Measurements from ENCODE around the gene KRTAP6-1.

The KRTAP6-1 gene, protein sequence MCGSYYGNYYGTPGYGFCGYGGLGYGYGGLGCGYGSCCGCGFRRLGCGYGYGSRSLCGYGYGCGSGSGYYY

DNA sequence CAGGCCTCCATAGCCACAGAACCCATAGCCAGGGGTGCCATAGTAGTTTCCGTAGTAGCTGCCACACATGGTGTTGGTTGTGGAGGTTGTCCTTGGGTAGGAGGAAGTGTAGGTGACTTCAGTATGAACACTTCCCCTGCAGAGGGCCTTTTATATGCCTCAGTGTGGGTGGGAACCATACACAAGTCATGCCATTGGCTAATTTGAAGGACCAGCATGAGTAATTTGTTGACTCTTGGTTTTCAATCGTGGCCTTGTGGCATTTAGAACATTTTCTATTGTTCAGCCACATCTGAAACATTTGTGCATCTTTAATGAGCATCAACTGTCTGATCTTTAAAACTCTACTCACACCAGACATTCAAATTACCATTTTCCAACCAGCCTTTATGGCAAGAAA lies at the start of gene KRTAP6-1:
KRTAP6-1 (minus strand) TSS at position 95 of the 400 bp plus-strand sequence; CDS start at position 69, 26 bp downstream.
- no peaks in the 10 kb centered on the region for H3K36me3 Mint-ChIP-seq
- no peaks in the 10 kb centered on the region for H3K4me1 Mint-ChIP-seq
- H3K27ac Mint-ChIP-seq, result no peak within 1 kb of the TSS
- H3K9me3 Mint-ChIP-seq, result peaks cover 3% of the 10 kb centered on the region
- ATAC-seq (no peak), DNase-seq (ENCODE audit: low spot score in 2 of 2) (no peak)
- H3K4me3 Mint-ChIP-seq, result no peak within 1 kb of the TSS

DNA sequence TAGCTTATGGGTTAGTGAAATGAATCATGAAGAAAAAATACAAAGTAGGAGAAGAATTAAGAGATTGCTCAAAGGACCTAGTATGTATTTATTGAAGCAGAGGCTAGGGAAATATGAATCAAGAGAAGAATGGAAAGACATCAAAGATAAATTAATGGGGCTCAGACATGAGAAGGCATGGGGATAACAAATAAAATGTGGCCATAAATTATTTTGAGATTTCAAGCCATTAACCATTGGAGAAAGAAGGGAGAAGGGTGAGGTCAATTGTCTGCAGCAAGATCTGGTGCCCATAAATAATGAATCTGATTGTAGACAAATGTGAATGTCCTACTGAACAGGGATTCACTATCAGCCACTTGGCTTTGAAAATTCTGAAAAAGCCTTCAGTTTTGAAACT lies 39.2 kb upstream of the KRTAP6-1 start:
- Mint-ChIP-seq H3K4me3 (no peak overlapping the region), H3K27ac (no peak overlapping the region), H3K36me3 (no peaks in the 10 kb centered on the region), H3K4me1 (no peaks in the 10 kb centered on the region), H3K9me3 (no peaks in the 10 kb centered on the region)
- ATAC-seq (no peak), DNase-seq (ENCODE audit: low spot score in 2 of 2) (no peak)

DNA sequence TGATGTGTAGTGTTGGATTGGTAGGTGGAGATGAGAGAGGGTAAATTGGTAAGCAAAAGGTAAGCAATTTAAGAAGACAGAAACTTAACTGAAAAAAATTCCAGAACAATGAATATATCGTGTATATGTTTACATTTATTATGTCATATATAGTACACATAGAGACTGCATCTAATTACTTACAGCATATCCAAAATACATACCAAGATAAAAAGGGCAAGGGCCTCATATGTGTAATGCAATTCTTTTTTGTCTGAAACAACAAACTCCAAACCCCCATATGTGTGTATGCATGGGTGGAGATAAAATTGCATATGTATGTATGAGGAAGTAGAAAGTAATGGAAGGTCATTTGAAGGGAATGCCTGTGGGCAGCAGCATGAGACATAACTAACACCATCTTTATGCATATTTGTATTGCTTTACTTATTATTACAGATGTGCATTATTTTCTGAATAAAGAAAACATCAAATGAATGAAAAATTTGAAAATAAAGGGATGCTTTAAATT lies 33.2 kb upstream of the KRTAP6-1 start:
- ATAC-seq, result no peak
- no peaks in the 10 kb centered on the region for H3K36me3 Mint-ChIP-seq
- H3K27ac Mint-ChIP-seq, result no peak overlapping the region
- H3K9me3 Mint-ChIP-seq, result peaks cover 14% of the 10 kb centered on the region
- H3K4me3 Mint-ChIP-seq, result no peak overlapping the region
- no peak for DNase-seq (ENCODE audit: low spot score in 2 of 2)
- H3K4me1 Mint-ChIP-seq, result no peaks in the 10 kb centered on the region

DNA sequence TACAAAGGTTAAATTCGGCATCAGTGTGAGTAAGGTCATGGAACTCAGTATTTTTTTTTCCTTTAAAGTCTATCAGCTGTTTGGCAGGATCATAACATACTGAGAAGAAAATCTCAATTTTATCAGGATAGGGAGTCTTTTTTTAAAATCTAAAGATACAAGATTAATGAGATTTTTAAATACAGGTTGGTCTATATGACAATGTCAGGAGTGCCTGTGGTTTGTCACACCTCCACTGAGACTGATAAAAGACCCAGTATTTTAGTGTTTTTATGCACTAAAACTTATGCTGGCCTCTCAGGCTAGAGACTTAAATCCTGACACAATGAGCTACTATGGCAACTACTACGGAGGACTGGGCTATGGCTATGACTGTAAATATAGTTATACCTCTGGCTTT lies 28.8 kb upstream of the KRTAP6-1 start, which contains the start of gene KRTAP20-3:
KRTAP20-3 (plus strand) TSS at position 301 of the 400 bp plus-strand sequence.
- no peak for ATAC-seq
- DNase-seq (ENCODE audit: low spot score in 2 of 2), result no peak
- no peaks in the 10 kb centered on the region for H3K36me3 Mint-ChIP-seq
- no peak within 1 kb of the TSS for H3K27ac Mint-ChIP-seq
- H3K4me3 Mint-ChIP-seq, result no peak within 1 kb of the TSS
- no peaks in the 10 kb centered on the region for H3K4me1 Mint-ChIP-seq
- H3K9me3 Mint-ChIP-seq, result peaks cover 14% of the 10 kb centered on the region

GRCh38 chr21:30638686-30639085 lies 25.0 kb upstream of the KRTAP6-1 start:
- H3K4me3 Mint-ChIP-seq, result no peak overlapping the region
- ATAC-seq, result no peak
- no peak overlapping the region for H3K27ac Mint-ChIP-seq
- H3K4me1 Mint-ChIP-seq, result no peaks in the 10 kb centered on the region
- no peak for DNase-seq (ENCODE audit: low spot score in 2 of 2)
- peaks cover 4% of the 10 kb centered on the region for H3K9me3 Mint-ChIP-seq
- no peaks in the 10 kb centered on the region for H3K36me3 Mint-ChIP-seq

GRCh38 chr21:30634906-30635305 lies 21.2 kb upstream of the KRTAP6-1 start, which contains the start of gene KRTAP20-2:
Gene KRTAP20-2 (plus strand): TSS chr21:30635206. CDS start chr21:30635264, 58 bp downstream.
- no peaks in the 10 kb centered on the region for H3K9me3 Mint-ChIP-seq
- no peak within 1 kb of the TSS for H3K4me3 Mint-ChIP-seq
- H3K36me3 Mint-ChIP-seq, result no peaks in the 10 kb centered on the region
- H3K4me1 Mint-ChIP-seq, result no peaks in the 10 kb centered on the region
- H3K27ac Mint-ChIP-seq, result no peak within 1 kb of the TSS
- DNase-seq (ENCODE audit: low spot score in 2 of 2) (no peak), ATAC-seq (peak; percentile 16)

DNA sequence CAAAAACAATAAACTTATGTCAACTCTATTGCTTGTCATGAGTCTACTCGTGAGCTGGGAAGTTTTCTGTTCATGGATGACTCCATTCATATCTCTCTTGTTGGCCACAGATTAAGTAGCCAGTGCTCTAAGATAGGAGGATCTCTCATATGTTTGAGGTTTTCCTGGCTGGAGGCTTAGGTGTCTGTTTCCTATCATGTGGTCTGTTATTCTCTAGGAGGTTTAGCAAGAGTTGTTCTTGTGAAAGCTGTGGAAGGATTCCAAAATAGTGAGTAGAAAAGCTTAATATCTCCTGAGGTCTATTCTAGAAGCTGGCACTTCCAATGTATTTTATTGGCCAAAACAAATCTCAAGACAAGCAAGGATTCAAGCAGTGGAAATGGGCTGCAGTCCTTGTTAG lies 15.5 kb upstream of the KRTAP6-1 start:
- no peaks in the 10 kb centered on the region for H3K36me3 Mint-ChIP-seq
- H3K4me3 Mint-ChIP-seq, result no peak overlapping the region
- no peak for ATAC-seq

DNA sequence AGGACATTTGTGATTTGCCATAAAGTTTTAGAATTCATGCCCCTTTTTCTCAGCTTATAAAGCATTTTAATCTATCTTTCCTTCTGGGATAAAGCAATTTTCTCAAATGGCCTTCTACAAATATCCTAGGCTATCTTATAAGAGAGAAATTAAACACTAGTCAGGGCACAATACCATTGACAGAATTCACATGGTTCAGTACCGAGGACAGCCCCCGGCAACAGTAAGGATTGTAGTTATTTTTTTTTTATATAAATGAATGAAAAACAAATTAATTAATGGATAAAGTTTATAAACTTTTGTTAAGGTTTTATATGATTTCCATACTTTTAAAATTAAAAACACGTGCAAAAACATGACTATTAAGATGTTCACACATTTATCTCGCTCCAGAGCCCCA lies 14.4 kb upstream of the KRTAP6-1 start:
- H3K9me3 Mint-ChIP-seq, result no peaks in the 10 kb centered on the region
- no peak overlapping the region for H3K4me3 Mint-ChIP-seq
- H3K27ac Mint-ChIP-seq, result no peak overlapping the region
- ATAC-seq, result no peak
- DNase-seq (ENCODE audit: low spot score in 2 of 2), result no peak
- H3K4me1 Mint-ChIP-seq, result no peaks in the 10 kb centered on the region
- no peaks in the 10 kb centered on the region for H3K36me3 Mint-ChIP-seq

More for the DNA sequence above, 15.5 kb upstream of the KRTAP6-1 start:
- Mint-ChIP-seq H3K9me3 (no peaks in the 10 kb centered on the region), H3K4me1 (no peaks in the 10 kb centered on the region), H3K27ac (no peak overlapping the region)
- DNase-seq (ENCODE audit: low spot score in 2 of 2), result no peak

- H3K9me3 Mint-ChIP-seq, result no peaks in the 10 kb centered on the region
- DNase-seq (ENCODE audit: low spot score in 2 of 2) (no peak), ATAC-seq (no peak)
- H3K36me3 Mint-ChIP-seq, result no peaks in the 10 kb centered on the region
- H3K27ac Mint-ChIP-seq, result no peak overlapping the region
- H3K4me1 Mint-ChIP-seq, result no peaks in the 10 kb centered on the region
- no peak overlapping the region for H3K4me3 Mint-ChIP-seq
Observed at GRCh38 chr21:30625449-30626165, 11.9 kb upstream of the KRTAP6-1 start.

- H3K9me3 Mint-ChIP-seq, result no peaks in the 10 kb centered on the region
- DNase-seq (ENCODE audit: low spot score in 2 of 2), result no peak
- H3K4me1 Mint-ChIP-seq, result no peaks in the 10 kb centered on the region
- H3K4me3 Mint-ChIP-seq, result no peak overlapping the region
- ATAC-seq, result no peak
- no peaks in the 10 kb centered on the region for H3K36me3 Mint-ChIP-seq
- no peak overlapping the region for H3K27ac Mint-ChIP-seq
Observed at GRCh38 chr21:30623362-30623761, 9.6 kb upstream of the KRTAP6-1 start.

- ATAC-seq, result no peak
- H3K4me1 Mint-ChIP-seq, result no peaks in the 10 kb centered on the region
- H3K9me3 Mint-ChIP-seq, result no peaks in the 10 kb centered on the region
- H3K4me3 Mint-ChIP-seq, result no peak within 1 kb of the TSS
- H3K36me3 Mint-ChIP-seq, result no peaks in the 10 kb centered on the region
- no peak within 1 kb of the TSS for H3K27ac Mint-ChIP-seq
- DNase-seq (ENCODE audit: low spot score in 2 of 2), result no peak
Observed at GRCh38 chr21:30620522-30620921, 6.8 kb upstream of the KRTAP6-1 start, which contains the start of gene KRTAP20-4. Gene KRTAP20-4 (plus strand): TSS chr21:30620627.

GRCh38 chr21:30620080-30620479 lies 6.3 kb upstream of the KRTAP6-1 start:
- H3K4me1 Mint-ChIP-seq, result no peaks in the 10 kb centered on the region

DNA sequence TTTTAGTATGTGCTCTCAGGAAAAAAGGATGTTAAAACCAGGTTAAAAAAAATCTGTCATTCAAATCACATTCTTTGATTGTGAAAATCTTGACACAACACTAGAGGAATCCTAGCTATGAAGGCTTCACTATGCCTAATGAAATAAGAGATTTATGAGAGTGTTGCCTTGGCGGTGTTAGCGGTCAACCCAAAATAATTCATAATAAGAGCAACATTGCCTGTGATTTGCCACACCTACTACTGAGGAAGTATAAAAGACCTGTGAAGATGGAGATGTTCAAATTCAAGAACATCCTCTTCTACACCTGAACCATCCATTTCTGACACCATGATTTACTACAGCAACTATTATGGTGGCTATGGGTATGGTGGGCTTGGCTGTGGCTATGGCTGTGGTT lies 2.4 kb upstream of the KRTAP6-1 start, which contains the start of gene KRTAP20-1:
KRTAP20-1 (plus strand) TSS at position 301 of the 400 bp plus-strand sequence; CDS start at position 331, 30 bp downstream.
- no peaks in the 10 kb centered on the region for H3K4me1 Mint-ChIP-seq

More at GRCh38 chr21:30620080-30620479, 6.3 kb upstream of the KRTAP6-1 start:
- Mint-ChIP-seq H3K36me3 (no peaks in the 10 kb centered on the region), H3K27ac (no peak overlapping the region), H3K9me3 (no peaks in the 10 kb centered on the region), H3K4me3 (no peak overlapping the region)
- ATAC-seq, result no peak
- DNase-seq (ENCODE audit: low spot score in 2 of 2), result no peak

GRCh38 chr21:30615199-30615598 lies 1.5 kb upstream of the KRTAP6-1 start:
- no peak for ATAC-seq

More for the DNA sequence above, 2.4 kb upstream of the KRTAP6-1 start, which contains the start of gene KRTAP20-1:
- H3K9me3 Mint-ChIP-seq, result no peaks in the 10 kb centered on the region
- no peak within 1 kb of the TSS for H3K27ac Mint-ChIP-seq
- no peak within 1 kb of the TSS for H3K4me3 Mint-ChIP-seq
- DNase-seq (ENCODE audit: low spot score in 2 of 2) (no peak), ATAC-seq (no peak)
- no peaks in the 10 kb centered on the region for H3K36me3 Mint-ChIP-seq

DNA sequence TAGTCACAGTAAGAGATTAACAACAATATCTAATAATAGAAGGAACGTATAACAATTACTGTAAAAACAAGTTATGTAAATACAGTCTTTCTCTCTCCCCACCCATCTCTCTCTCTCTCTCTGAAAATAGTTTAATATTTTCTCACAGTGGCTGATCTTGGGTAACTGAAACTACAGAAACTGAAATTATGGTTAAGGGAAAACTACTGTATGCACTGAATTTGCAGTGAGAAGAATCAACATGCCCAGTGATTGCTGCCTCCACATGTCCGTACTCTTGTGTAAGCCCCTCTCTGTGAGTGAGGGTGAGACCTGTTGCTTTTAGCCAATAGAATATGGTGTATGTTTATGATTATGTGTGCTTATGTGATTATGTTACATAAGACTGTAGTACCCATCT lies 1.6 kb downstream of the KRTAP6-1 start:
- H3K27ac Mint-ChIP-seq, result no peak overlapping the region
- H3K4me1 Mint-ChIP-seq, result no peaks in the 10 kb centered on the region
- DNase-seq (ENCODE audit: low spot score in 2 of 2) (no peak), ATAC-seq (no peak)
- H3K36me3 Mint-ChIP-seq, result no peaks in the 10 kb centered on the region
- H3K9me3 Mint-ChIP-seq, result peaks cover 10% of the 10 kb centered on the region
- no peak overlapping the region for H3K4me3 Mint-ChIP-seq

More at GRCh38 chr21:30615199-30615598, 1.5 kb upstream of the KRTAP6-1 start:
- Mint-ChIP-seq H3K27ac (no peak overlapping the region), H3K9me3 (peaks cover 3% of the 10 kb centered on the region), H3K4me1 (no peaks in the 10 kb centered on the region), H3K4me3 (no peak overlapping the region), H3K36me3 (no peaks in the 10 kb centered on the region)
- DNase-seq (ENCODE audit: low spot score in 2 of 2), result no peak

DNA sequence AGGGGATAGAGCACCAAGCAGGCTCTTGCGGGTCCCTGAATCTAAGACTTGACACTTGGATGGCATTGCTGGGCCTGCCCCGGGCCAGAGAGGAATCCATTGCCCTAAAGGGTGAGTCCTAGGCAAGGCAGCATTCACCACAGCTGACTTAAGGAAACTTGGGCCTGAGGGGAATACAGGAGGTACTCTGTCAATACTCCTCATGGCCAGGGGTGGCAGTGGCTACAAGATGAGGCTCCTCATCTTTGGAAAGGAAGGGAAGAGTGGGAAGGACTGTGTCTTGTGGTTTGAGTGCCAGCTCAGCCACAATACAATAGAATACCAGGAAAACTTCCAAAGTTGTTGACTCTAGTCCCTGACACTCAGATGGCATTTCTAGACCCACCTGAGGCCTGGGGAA lies 7.8 kb downstream of the KRTAP6-1 start:
- DNase-seq (ENCODE audit: low spot score in 2 of 2) (no peak), ATAC-seq (no peak)
- Mint-ChIP-seq H3K36me3 (no peaks in the 10 kb centered on the region), H3K4me3 (no peak overlapping the region), H3K9me3 (peaks cover 16% of the 10 kb centered on the region), H3K27ac (no peak overlapping the region), H3K4me1 (no peaks in the 10 kb centered on the region)

All from stimulated activated effector memory CD8-positive, alpha-beta T cell treated with anti-CD3 and anti-CD28 coated beads, Interleukin-12 subunit alpha, Interleukin-12 subunit beta, amount 100 ng/mL, for 72 hours (primary cell).